Head of caudate nucleus (tissue), 42 donors: ENCODE results near the gene STAT4.

Experiments used
- DNase-seq, 42 donors: peaks; one replicate each; pipeline versions ENCODE4 v3.0.0 to v3.0.0-alpha.2; 2020 to 2021; ENCODE audit warnings: mixed read lengths in 7 of 42
- intact Hi-C: fragments of 100-400 bp; cut with DNase I; formaldehyde crosslinking; loops from one replicate; pipeline ENCODE4 v1.15.0; 2022

STAT4 gene

GRCh38 chr2:191109888-191110287 is 40.9 kb downstream of the STAT4 start:
- intact Hi-C loops, result no loop called here
- DNase-seq, result no peak

GRCh38 chr2:191108331-191108730 is 42.5 kb downstream of the STAT4 start:
- DNase-seq, result no peak
- intact Hi-C loops, result no loop called here

GRCh38 chr2:191105082-191105481 is 45.7 kb downstream of the STAT4 start:
- DNase-seq, result no peak
- intact Hi-C loops, result no loop called here

GRCh38 chr2:191103774-191104173 is 47.0 kb downstream of the STAT4 start:
- DNase-seq, result no peak
- intact Hi-C loops, result no loop called here

- DNase-seq, result no peak
- intact Hi-C loops, result no loop called here
Measured at GRCh38 chr2:191100216-191100615, 50.6 kb downstream of the STAT4 start.

- DNase-seq, result no peak
- intact Hi-C loops, result no loop called here
Measured at GRCh38 chr2:191087311-191087710, 63.5 kb downstream of the STAT4 start.

GRCh38 chr2:191086706-191087105 is 64.1 kb downstream of the STAT4 start:
- intact Hi-C loops, result no loop called here
- no peak for DNase-seq

GRCh38 chr2:191083540-191083939 is 67.3 kb downstream of the STAT4 start:
- intact Hi-C loops, result no loop called here
- no peak for DNase-seq

GRCh38 chr2:191082321-191082720 is 68.5 kb downstream of the STAT4 start:
- intact Hi-C loops, result no loop called here
- no peak for DNase-seq

- intact Hi-C loops, result no loop called here
- no peak for DNase-seq
Measured at GRCh38 chr2:191081411-191082155, 69.2 kb downstream of the STAT4 start.

GRCh38 chr2:191078165-191078867 is 72.5 kb downstream of the STAT4 start:
- no peak for DNase-seq
- intact Hi-C loops, result no loop called here

GRCh38 chr2:191070276-191070675 is 80.5 kb downstream of the STAT4 start:
- DNase-seq, result no peak
- intact Hi-C loops, result no loop called here

GRCh38 chr2:191069606-191070005 is 81.2 kb downstream of the STAT4 start:
- intact Hi-C loops, result no loop called here
- no peak for DNase-seq

GRCh38 chr2:191066919-191067233 is 83.9 kb downstream of the STAT4 start:
- no peak for DNase-seq
- intact Hi-C loops, result no loop called here

GRCh38 chr2:191066197-191066918 is 84.4 kb downstream of the STAT4 start:
- peak in 6 of 42 donors; percentile 8 to 38 (median 16) for DNase-seq
- intact Hi-C loops, result no loop called here

GRCh38 chr2:191065785-191066184 is 85.0 kb downstream of the STAT4 start:
- DNase-seq, result no peak
- intact Hi-C loops, result no loop called here

GRCh38 chr2:191064590-191064989 is 86.2 kb downstream of the STAT4 start:
- DNase-seq, result no peak
- intact Hi-C loops, result no loop called here

- no peak for DNase-seq
- intact Hi-C loops, result no loop called here
Measured at GRCh38 chr2:191063584-191063983, 87.2 kb downstream of the STAT4 start.

- intact Hi-C loops, result no loop called here
- no peak for DNase-seq
Measured at GRCh38 chr2:191061381-191061980, 89.3 kb downstream of the STAT4 start.

GRCh38 chr2:191059308-191059707 is 91.5 kb downstream of the STAT4 start:
- DNase-seq, result no peak
- intact Hi-C loops, result no loop called here
